CMK (cell line): Measurements from ENCODE around the gene TMEM132A.
"Not testable (repeated sequence)": the region's sequence is repeated elsewhere in the genome, so short reads cannot be mapped to it uniquely, and the experiment has no call there.

ENCODE experiments used
- DNase-seq: peaks from one replicate; pipeline ENCODE4 v3.0.0-alpha.2; 2010; ENCODE audit warnings: low read depth

TMEM132A gene

GRCh38 chr11:60957188-60957587 is 32.9 kb downstream of the TMEM132A start:
- DNase-seq: no peak

GRCh38 chr11:60959431-60959830 is 35.2 kb downstream of the TMEM132A start:
- no peak for DNase-seq

- DNase-seq: no peak
Observed at GRCh38 chr11:60960405-60960804, 36.1 kb downstream of the TMEM132A start.

- DNase-seq: no peak
Observed at GRCh38 chr11:60964801-60965200, 40.5 kb downstream of the TMEM132A start.

GRCh38 chr11:60966890-60967289 is 42.6 kb downstream of the TMEM132A start:
- DNase-seq: no peak

GRCh38 chr11:60968223-60968622 is 44.0 kb downstream of the TMEM132A start:
- DNase-seq: no peak

- no peak for DNase-seq
Observed at GRCh38 chr11:60970369-60970774, 46.1 kb downstream of the TMEM132A start.

GRCh38 chr11:60970890-60971289 is 46.6 kb downstream of the TMEM132A start:
- DNase-seq: no peak

GRCh38 chr11:60971520-60971919 is 47.3 kb downstream of the TMEM132A start, which contains the start of gene CD6:
CD6 (plus strand) TSS chr11:60971680; CDS start chr11:60971866, 186 bp downstream.
- DNase-seq: no peak

GRCh38 chr11:60972182-60973030 is 48.1 kb downstream of the TMEM132A start:
- no peak for DNase-seq

- no peak for DNase-seq
Observed at GRCh38 chr11:60973699-60974098, 49.4 kb downstream of the TMEM132A start.

- not testable (repeated sequence) for DNase-seq
Observed at GRCh38 chr11:60974316-60974715, 50.1 kb downstream of the TMEM132A start.

- DNase-seq: no peak
Observed at GRCh38 chr11:60974726-60975125, 50.5 kb downstream of the TMEM132A start.

GRCh38 chr11:60977224-60977623 is 53.0 kb downstream of the TMEM132A start:
- no peak for DNase-seq

- no peak for DNase-seq
Observed at GRCh38 chr11:60977836-60978235, 53.6 kb downstream of the TMEM132A start.

GRCh38 chr11:60978546-60979380 is 54.5 kb downstream of the TMEM132A start:
- no peak for DNase-seq

- DNase-seq: no peak
Observed at GRCh38 chr11:60981515-60981914, 57.3 kb downstream of the TMEM132A start.

GRCh38 chr11:60982184-60982583 is 57.9 kb downstream of the TMEM132A start:
- DNase-seq: no peak

GRCh38 chr11:60984149-60984548 is 59.9 kb downstream of the TMEM132A start:
- DNase-seq: no peak

GRCh38 chr11:60984636-60985035 is 60.4 kb downstream of the TMEM132A start:
- no peak for DNase-seq

GRCh38 chr11:60985501-60985900 is 61.2 kb downstream of the TMEM132A start:
- no peak for DNase-seq

- no peak for DNase-seq
Observed at GRCh38 chr11:60985991-60986915, 62.0 kb downstream of the TMEM132A start.
